SU-DHL-6 (cell line): ENCODE data around the gene XIRP2.

ENCODE experiments used
- CTCF ChIP-seq: fragments of 200-600 bp; sonication (generic); IDR thresholded peaks from one replicate; pipeline ENCODE4 v1.5.1; 2017; ENCODE audit warnings: antibody characterized with exemption, mild to moderate bottlenecking, low read length, moderate library complexity; ENCODE audit not compliant: insufficient read depth, poor library complexity, severe bottlenecking
- EZH2phosphoT487 ChIP-seq: fragments of 200-600 bp; sonication (generic), shearing (Covaris generic); conservative IDR thresholded peaks from 2 replicates; pipeline ENCODE4 v1.6.1; 2018; ENCODE audit warnings: mild to moderate bottlenecking, antibody characterized with exemption, low read length, moderate library complexity, mixed read lengths

GRCh38 chr2:167147271-167147941 is 259.1 kb downstream of the XIRP2 start:
- TF ChIP-seq EZH2phosphoT487 (no peak), CTCF (no peak)
